ENCODE measurements around the gene VWF. TPM values are rescaled to one million over a fixed set of nuclear protein-coding genes. Genes with fewer than 3 reads are reported as not detected.

VWF gene
- total and polyA plus RNA-seq, 2 of the 13 experiments (the other 11 are each of a cell fraction or from before 2014, with no cell fraction given) = 0.20 to 0.25 TPM

DNA sequence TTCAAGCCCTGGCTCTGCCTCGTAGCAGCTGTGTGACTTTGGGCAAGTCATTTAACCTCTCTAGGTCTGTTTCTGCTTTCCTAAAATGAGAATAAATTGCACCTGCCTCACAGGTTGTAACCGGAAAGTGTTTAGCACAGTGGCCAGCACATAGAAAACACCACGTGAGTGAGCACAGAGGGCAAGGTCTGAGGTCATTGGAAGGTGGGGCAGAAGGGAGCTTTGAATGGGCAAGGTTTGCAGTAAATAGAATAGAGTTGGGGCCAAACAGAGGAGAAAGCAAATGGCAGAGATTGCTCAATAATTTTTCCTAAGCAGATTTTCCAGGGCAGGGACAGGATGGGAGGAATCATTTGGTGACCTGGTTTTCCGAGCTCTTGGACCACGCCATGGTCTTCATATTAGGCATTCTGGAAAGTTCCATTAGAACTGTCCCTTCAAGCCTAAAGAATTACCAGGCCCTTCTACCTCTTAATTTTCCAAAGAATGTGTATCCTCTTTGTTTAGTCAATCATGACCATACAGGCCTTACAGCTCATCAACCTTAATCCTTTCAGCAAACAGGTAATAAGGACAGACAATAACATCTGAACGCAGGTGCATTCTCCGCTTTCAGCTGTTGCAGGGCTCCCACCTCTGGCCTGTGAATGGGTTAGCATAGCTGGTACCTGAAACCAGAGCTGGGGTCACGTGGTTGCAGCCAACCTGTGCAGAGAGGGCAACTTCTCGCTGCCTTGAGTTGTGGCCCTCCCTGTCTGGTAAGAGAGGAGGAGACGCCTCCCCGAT lies 53.8 kb downstream of the VWF start (continued):
- no peak for TF ChIP-seq ZBTB43 (CRISPR knock-in tag; conservative IDR thresholded peaks at IDR 0.05)
- TF ChIP-seq TMF1 (CRISPR knock-in tag; IDR thresholded peaks at IDR 0.05; ENCODE audit: low read depth) = no peak
- no peak for TF ChIP-seq ZNF674 (CRISPR knock-in tag; IDR thresholded peaks at IDR 0.05; ENCODE audit: low read depth)
- TF ChIP-seq CHD4 (IDR thresholded peaks at IDR 0.05; ENCODE audit: borderline replicate concordance, low read length) = no peak
- TF ChIP-seq WIZ (CRISPR knock-in tag; IDR thresholded peaks at IDR 0.05) = no peak
- TF ChIP-seq ZNF281 (CRISPR knock-in tag; IDR thresholded peaks at IDR 0.05; ENCODE audit: borderline replicate concordance) = no peak
- peak; percentile 36; the same call in 1 of the 2 replicates for TF ChIP-seq CREM (IDR thresholded peaks at IDR 0.05)
- no peak for TF ChIP-seq CREM (CRISPR knock-in tag; IDR thresholded peaks at IDR 0.05)
- peak; percentile 10; the same call in 1 of the 2 replicates for TF ChIP-seq THRA (CRISPR knock-in tag; IDR thresholded peaks at IDR 0.05; ENCODE audit: borderline replicate concordance)
- TF ChIP-seq ZFP62 (CRISPR knock-in tag; IDR thresholded peaks at IDR 0.05) = no peak
- no peak for TF ChIP-seq FOXK2 (IDR thresholded peaks at IDR 0.05)
- TF ChIP-seq IKZF4 (CRISPR knock-in tag; IDR thresholded peaks at IDR 0.05; ENCODE audit: borderline replicate concordance, low read depth, not compliant biosample characterization) = no peak
- TF ChIP-seq, protein P1, sequence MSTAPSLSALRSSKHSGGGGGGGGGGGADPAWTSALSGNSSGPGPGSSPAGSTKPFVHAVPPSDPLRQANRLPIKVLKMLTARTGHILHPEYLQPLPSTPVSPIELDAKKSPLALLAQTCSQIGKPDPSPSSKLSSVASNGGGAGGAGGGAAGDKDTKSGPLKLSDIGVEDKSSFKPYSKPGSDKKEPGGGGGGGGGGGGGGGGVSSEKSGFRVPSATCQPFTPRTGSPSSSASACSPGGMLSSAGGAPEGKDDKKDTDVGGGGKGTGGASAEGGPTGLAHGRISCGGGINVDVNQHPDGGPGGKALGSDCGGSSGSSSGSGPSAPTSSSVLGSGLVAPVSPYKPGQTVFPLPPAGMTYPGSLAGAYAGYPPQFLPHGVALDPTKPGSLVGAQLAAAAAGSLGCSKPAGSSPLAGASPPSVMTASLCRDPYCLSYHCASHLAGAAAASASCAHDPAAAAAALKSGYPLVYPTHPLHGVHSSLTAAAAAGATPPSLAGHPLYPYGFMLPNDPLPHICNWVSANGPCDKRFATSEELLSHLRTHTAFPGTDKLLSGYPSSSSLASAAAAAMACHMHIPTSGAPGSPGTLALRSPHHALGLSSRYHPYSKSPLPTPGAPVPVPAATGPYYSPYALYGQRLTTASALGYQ (CRISPR knock-in tag; IDR thresholded peaks at IDR 0.05) = no peak
- no peak for TF ChIP-seq ZNF24 (IDR thresholded peaks at IDR 0.05)
- TF ChIP-seq SNAI1 (CRISPR knock-in tag; IDR thresholded peaks at IDR 0.05; ENCODE audit: borderline replicate concordance) = 0 out of 2 replicates have a peak, but pooled peaks have one; percentile 66
- peak; percentile 31; the same call in 1 of the 2 replicates for TF ChIP-seq EHMT2 (IDR thresholded peaks at IDR 0.05; ENCODE audit: borderline replicate concordance, low read depth, low read length)
- TF ChIP-seq SMC3 (IDR thresholded peaks at IDR 0.05; ENCODE audit: low read length) = no peak
- TF ChIP-seq GFI1 (CRISPR knock-in tag; IDR thresholded peaks at IDR 0.05; ENCODE audit: borderline replicate concordance) = peak; percentile 50; the same call in 1 of the 2 replicates
- TF ChIP-seq MEF2D (CRISPR knock-in tag; IDR thresholded peaks at IDR 0.05) = 0 out of 2 replicates have a peak, but pooled peaks have one; percentile 56
- no peak for TF ChIP-seq MED8 (CRISPR knock-in tag; IDR thresholded peaks at IDR 0.05; ENCODE audit: insufficient replicate concordance)
- peak; percentile 68; the same call in 1 of the 2 replicates for TF ChIP-seq FOXK1 (CRISPR knock-in tag; IDR thresholded peaks at IDR 0.05; ENCODE audit: borderline replicate concordance, low read depth)
- TF ChIP-seq TOE1 (CRISPR knock-in tag; IDR thresholded peaks at IDR 0.05) = no peak
- TF ChIP-seq GATAD1 (CRISPR knock-in tag; IDR thresholded peaks at IDR 0.05) = no peak

Data from HepG2 (cell line).